ENCODE measurements around the gene ZNF672.
"Not testable (repeated sequence)": the region's sequence is repeated elsewhere in the genome, so short reads cannot be mapped to it uniquely, and the experiment has no call there.

The ZNF672 gene

GRCh38 chr1:248813546-248813945, 24.5 kb upstream of the ZNF672 start:
- DNase-seq: no peak

GRCh38 chr1:248814351-248814750, 23.7 kb upstream of the ZNF672 start:
- no peak for DNase-seq

GRCh38 chr1:248815407-248816034, 22.5 kb upstream of the ZNF672 start:
- no peak for DNase-seq

- DNase-seq: no peak
Measured at GRCh38 chr1:248816042-248816851, 21.8 kb upstream of the ZNF672 start.

GRCh38 chr1:248817065-248817464, 21.0 kb upstream of the ZNF672 start:
- no peak for DNase-seq

- DNase-seq: no peak
Measured at GRCh38 chr1:248818505-248819374, 19.3 kb upstream of the ZNF672 start.

GRCh38 chr1:248820041-248820585, 17.9 kb upstream of the ZNF672 start:
- no peak for DNase-seq

- DNase-seq: no peak
Measured at GRCh38 chr1:248821101-248821500, 16.9 kb upstream of the ZNF672 start.

GRCh38 chr1:248821641-248822040, 16.4 kb upstream of the ZNF672 start:
- no peak for DNase-seq

GRCh38 chr1:248822148-248823032, 15.6 kb upstream of the ZNF672 start:
- DNase-seq: no peak

GRCh38 chr1:248823517-248824001, 14.5 kb upstream of the ZNF672 start:
- DNase-seq: no peak

- no peak for DNase-seq
Measured at GRCh38 chr1:248824301-248824700, 13.7 kb upstream of the ZNF672 start.

GRCh38 chr1:248824701-248825100, 13.3 kb upstream of the ZNF672 start:
- DNase-seq: no peak

GRCh38 chr1:248825136-248825535, 12.9 kb upstream of the ZNF672 start:
- no peak for DNase-seq

- DNase-seq: no peak
Measured at GRCh38 chr1:248825573-248825908, 12.5 kb upstream of the ZNF672 start.

- DNase-seq: peak; percentile 96 to 98
Measured at GRCh38 chr1:248825909-248826760, 11.9 kb upstream of the ZNF672 start, which contains the start of gene SH3BP5L. Gene SH3BP5L (minus strand): TSS chr1:248825915. CDS start chr1:248824935, 980 bp downstream.

- no peak for DNase-seq
Measured at GRCh38 chr1:248828845-248829244, 9.2 kb upstream of the ZNF672 start.

GRCh38 chr1:248830718-248831017, 7.4 kb upstream of the ZNF672 start:
- not testable (repeated sequence) for DNase-seq

GRCh38 chr1:248831842-248832241, 6.2 kb upstream of the ZNF672 start:
- DNase-seq: no peak

- DNase-seq: no peak
Measured at GRCh38 chr1:248834343-248834940, 3.6 kb upstream of the ZNF672 start.

All from hippocampal formation (tissue), 2 donors.